ENCODE measurements around the gene AKAP13. TPM values are rescaled to one million over a fixed set of nuclear protein-coding genes. Genes with fewer than 3 reads are reported as not detected.

The AKAP13 gene
- total RNA-seq, 2 donors from 2014 or later = 228 to 273 TPM

GRCh38 chr15:85625166-85625830, 244.9 kb downstream of the AKAP13 start:
- Histone ChIP-seq H3K27me3 (replicated peaks; ENCODE audit: insufficient read depth) (no peaks in the 10 kb centered on the region), H3K36me3 (no peaks in the 10 kb centered on the region), H3K4me1 (ENCODE audit: control insufficient read depth in 1 of 2, low read depth in 2 of 2) (peaks cover 19 to 61% of the 10 kb centered on the region in 2 donors), H3K4me3 (no peak overlapping the region), H3K27ac (peak overlapping the region in 1 of 2 donors; percentile 92), H3K9me3 (no peaks in the 10 kb centered on the region)
- DNase-seq (ENCODE audit: low spot score) (no peak), ATAC-seq (ENCODE audit: insufficient number of reproducible peaks, low FRiP score, low read depth) (no peak)
- TF ChIP-seq CTCF (IDR thresholded peaks at IDR 0.05) = no peak

GRCh38 chr15:85625856-85626255, 245.5 kb downstream of the AKAP13 start:
- Histone ChIP-seq H3K27ac (peak overlapping the region in 1 of 2 donors; percentile 92), H3K4me3 (no peak overlapping the region), H3K36me3 (no peaks in the 10 kb centered on the region), H3K9me3 (no peaks in the 10 kb centered on the region), H3K4me1 (ENCODE audit: control insufficient read depth in 1 of 2, low read depth in 2 of 2) (peaks cover 20 to 65% of the 10 kb centered on the region in 2 donors), H3K27me3 (replicated peaks; ENCODE audit: insufficient read depth) (no peaks in the 10 kb centered on the region)
- DNase-seq (ENCODE audit: low spot score) = no peak
- ATAC-seq (ENCODE audit: insufficient number of reproducible peaks, low FRiP score, low read depth) = no peak
- no peak for TF ChIP-seq CTCF (IDR thresholded peaks at IDR 0.05)

- Histone ChIP-seq H3K27ac (peak overlapping the region in 1 of 2 donors; percentile 1), H3K4me3 (no peak overlapping the region), H3K9me3 (no peaks in the 10 kb centered on the region), H3K27me3 (replicated peaks; ENCODE audit: insufficient read depth) (no peaks in the 10 kb centered on the region), H3K4me1 (ENCODE audit: control insufficient read depth in 1 of 2, low read depth in 2 of 2) (peaks cover 29 to 78% of the 10 kb centered on the region in 2 donors), H3K36me3 (no peaks in the 10 kb centered on the region)
- no peak for TF ChIP-seq CTCF (IDR thresholded peaks at IDR 0.05)
- no peak for DNase-seq (ENCODE audit: low spot score)
- ATAC-seq (ENCODE audit: insufficient number of reproducible peaks, low FRiP score, low read depth) = no peak
Observed at GRCh38 chr15:85627213-85627935, 247.0 kb downstream of the AKAP13 start.

- ATAC-seq (ENCODE audit: insufficient number of reproducible peaks, low FRiP score, low read depth) = no peak
- Histone ChIP-seq H3K9me3 (no peaks in the 10 kb centered on the region), H3K36me3 (no peaks in the 10 kb centered on the region), H3K4me3 (no peak overlapping the region), H3K4me1 (ENCODE audit: control insufficient read depth in 1 of 2, low read depth in 2 of 2) (peaks cover 29 to 60% of the 10 kb centered on the region in 2 donors), H3K27ac (no peak overlapping the region), H3K27me3 (replicated peaks; ENCODE audit: insufficient read depth) (no peaks in the 10 kb centered on the region)
- DNase-seq (ENCODE audit: low spot score) = no peak
- TF ChIP-seq CTCF (IDR thresholded peaks at IDR 0.05) = no peak
Observed at GRCh38 chr15:85630311-85630710, 249.9 kb downstream of the AKAP13 start.

DNA sequence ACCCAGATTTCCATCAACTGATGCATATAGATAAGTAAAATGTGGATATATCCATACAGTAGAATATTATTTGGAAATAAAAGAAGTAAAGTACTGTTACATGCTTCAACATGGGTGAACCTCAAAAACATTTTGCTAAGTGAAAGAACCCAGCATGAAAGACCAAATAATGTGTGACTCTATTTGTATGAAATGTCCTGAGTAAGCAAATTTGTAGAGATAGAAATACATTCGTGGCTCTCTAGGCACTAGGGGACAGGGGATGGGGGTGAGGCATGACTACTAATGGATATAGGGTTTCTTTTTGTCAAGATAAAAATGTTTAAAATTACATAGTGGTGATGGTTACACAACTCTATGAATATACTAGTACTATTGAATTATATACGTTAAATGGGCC, 250.6 kb downstream of the AKAP13 start:
- TF ChIP-seq CTCF (IDR thresholded peaks at IDR 0.05) = no peak
- ATAC-seq (ENCODE audit: insufficient number of reproducible peaks, low FRiP score, low read depth) = no peak
- no peaks in the 10 kb centered on the region for H3K27me3 ChIP-seq (replicated peaks; ENCODE audit: insufficient read depth)
- peaks cover 29 to 53% of the 10 kb centered on the region in 2 donors for H3K4me1 ChIP-seq (ENCODE audit: control insufficient read depth in 1 of 2, low read depth in 2 of 2)
- no peak for DNase-seq (ENCODE audit: low spot score)
- no peaks in the 10 kb centered on the region for H3K36me3 ChIP-seq
- no peak overlapping the region for H3K27ac ChIP-seq
- H3K9me3 ChIP-seq = no peaks in the 10 kb centered on the region
- no peak overlapping the region for H3K4me3 ChIP-seq

Measured in thoracic aorta (tissue), 2 donors.